HG02571 (cell line): ENCODE results near the gene AMTN.

ENCODE experiments used
- ATAC-seq: cut with Tn5 transposase; IDR thresholded peaks from one replicate; pipeline ENCODE4 v1.9.1; 2021; ENCODE audit warnings: mild to moderate bottlenecking, moderate library complexity; ENCODE audit not compliant: unreplicated experiment

The AMTN gene

DNA sequence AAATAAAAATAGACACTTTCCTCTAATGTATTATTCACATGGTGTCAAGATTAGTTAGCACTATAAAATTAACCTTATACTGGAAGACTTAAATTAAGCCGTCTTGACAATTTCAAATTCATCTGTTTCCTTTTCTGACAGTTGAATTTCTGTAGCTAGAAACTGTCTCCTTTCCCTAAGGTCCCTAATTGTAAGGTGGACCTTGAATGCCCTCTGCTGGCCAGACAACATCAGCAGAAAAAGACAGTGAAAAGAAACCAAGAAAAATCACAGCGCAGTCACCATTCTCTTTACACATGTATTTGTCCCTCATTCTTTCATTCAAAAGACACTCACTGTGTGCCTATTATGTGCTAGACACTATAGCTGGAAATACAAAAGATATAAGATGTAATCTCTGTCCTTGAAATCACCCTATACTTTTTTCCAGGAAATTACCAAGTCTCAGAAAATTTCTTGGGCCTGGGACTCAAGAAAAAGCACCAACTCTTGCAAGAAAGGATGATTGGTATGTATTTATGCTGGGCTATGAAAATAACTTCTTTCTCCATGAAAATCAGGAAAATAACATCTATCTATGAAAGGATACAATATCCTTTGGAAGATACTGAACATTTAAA, 41.0 kb downstream of the AMTN start:
- no peak for ATAC-seq

DNA sequence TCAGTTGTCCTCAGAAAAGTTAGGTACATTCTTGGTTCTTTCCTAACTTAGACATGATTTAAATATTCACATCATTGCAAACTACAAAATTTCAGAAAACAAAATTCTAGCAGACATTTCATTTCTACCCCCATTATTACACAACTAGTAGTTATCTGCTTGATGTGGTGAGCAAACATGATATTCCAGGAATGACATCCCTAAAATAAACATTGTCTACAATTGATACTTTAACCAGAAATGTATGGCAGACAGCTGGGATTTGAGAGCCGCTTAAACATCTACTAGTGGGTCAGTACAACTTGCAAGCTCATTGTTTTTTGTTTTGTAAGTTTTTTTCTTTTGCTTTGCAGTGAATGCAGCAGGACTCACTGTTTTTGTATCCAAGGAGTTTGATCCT, 41.6 kb downstream of the AMTN start:
- ATAC-seq, result no peak

DNA sequence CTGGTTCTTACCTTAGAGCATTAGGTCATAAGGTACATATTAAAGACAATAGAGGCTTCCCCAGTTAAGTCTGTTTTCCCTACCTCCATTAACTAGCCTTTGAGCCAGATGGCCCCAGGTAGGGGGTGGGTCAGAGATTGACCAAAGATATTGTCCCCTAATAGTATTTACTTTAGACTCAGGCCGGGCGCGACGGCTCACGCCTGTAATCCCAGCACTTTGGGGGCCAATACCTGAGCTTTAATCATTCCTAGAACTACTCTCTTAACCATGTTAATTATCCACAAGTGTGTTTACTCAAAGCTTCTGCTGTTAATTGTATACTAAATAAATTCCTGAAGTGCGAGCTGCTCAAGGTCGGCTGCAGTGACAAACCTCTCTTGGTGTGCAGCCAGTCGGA, 45.7 kb downstream of the AMTN start:
- no peak for ATAC-seq

DNA sequence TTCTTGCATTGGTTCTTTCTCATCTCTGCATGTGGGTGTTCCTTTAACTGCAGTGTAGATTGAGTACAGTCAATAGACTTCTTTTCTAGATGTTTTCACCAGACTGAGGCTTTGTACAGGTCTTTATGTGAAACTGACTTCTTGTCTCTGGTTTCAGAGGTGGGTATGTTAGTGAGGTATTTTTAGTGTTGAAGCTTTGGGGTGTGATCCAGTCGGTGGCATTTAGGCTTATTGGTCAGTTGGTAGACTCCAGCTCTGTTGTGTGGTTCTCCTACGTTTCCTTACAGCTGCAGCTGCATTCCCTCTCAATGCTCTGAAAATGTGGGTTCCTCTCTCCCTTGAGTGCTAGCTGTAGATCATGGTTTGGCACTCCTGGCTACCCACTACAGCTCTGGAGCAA, 52.4 kb downstream of the AMTN start:
- ATAC-seq, result no peak

DNA sequence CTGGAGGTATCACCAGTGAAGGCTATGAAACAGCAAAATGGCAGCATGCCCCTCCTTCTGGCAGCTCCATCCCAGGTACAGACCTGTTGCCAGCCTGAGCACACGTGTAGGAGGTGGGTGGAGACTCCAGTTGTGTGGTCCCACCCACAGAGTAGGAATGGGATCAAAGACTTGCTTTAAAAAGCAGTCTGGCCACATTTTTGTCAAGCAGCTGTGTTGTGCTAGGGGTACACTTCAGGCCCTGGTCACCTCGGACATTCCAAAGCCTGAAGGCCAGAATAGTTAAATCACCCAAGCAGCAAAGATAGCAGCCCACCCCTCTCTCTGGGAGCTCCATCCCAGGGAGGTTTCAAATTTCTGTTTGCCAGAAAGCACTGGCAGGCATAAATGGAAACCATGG, 53.4 kb downstream of the AMTN start:
- no peak for ATAC-seq

DNA sequence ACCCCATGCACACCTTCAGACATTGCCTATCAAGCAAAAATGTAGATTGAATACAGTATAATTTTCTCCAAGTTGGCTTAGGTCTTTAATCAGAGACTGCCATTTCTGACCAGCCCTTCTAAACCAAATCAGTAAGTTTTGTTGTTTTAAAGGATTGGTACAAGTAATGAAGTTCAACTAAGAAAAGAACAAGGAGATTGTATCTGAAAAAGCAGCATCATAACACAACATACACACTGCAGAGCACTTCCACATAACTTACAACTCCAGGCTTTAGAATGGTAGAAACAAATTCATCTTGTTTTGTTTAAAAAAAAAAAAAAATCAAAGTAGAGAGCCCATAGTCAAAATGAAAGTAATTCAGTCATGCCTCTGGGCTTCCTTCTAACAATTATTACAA, 57.6 kb downstream of the AMTN start:
- no peak for ATAC-seq

DNA sequence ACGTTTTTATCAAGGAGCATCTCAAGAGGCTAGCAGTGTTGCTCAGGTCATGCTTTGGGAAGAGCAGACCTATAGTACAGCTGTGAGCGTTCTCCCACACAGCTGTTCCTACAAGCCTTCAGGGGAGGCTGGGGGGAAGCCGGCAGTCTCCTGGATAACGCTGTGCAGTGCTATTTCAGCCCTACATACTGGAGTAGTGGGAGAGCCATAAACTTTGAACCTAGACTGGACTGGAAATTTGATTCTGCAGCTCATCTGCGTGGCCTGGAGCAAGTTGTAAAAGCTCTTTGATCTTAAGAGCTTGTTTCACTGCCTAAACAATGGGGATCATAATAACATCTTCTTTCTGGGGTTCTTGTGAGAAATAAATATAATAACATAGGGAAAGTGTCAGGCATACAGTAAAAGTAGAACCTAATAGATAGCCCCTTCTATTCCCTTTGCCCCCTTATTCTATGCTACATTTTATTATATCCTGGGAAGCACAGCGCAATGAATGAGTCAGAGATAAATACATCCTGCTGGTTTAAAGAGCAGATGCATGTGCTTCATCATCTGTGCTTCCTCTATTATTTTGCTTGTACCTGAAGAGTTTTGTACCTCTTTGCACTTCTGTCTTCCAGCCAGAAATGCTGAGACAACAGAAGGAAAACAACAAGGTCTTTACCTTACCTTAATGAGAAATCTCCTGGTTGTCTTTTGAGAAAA, 59.0 kb downstream of the AMTN start:
- ATAC-seq, result no peak

DNA sequence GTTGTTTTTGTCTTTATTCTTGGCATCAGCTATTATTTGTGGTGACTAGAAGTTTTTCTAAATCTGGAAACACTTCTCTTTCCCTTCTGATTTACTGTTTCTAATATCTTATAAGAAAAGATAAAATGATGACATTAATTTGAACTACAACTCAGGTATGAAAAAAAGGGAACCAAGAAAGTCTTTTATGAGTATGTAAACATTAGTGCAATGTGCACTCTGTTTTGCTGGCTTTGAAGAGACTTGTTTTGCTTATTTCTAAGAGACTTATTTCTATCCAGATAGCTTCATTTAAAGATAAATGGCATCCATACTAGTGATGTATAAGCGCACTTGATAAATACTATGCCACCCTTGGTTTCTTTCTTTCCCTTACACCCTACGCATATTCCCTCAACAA, 63.6 kb downstream of the AMTN start:
- no peak for ATAC-seq
